Measurements from ENCODE around the gene NFKBIL1.
"Not testable (repeated sequence)": the region's sequence is repeated elsewhere in the genome, so short reads cannot be mapped to it uniquely, and the experiment has no call there.

- TF ChIP-seq, protein P1, sequence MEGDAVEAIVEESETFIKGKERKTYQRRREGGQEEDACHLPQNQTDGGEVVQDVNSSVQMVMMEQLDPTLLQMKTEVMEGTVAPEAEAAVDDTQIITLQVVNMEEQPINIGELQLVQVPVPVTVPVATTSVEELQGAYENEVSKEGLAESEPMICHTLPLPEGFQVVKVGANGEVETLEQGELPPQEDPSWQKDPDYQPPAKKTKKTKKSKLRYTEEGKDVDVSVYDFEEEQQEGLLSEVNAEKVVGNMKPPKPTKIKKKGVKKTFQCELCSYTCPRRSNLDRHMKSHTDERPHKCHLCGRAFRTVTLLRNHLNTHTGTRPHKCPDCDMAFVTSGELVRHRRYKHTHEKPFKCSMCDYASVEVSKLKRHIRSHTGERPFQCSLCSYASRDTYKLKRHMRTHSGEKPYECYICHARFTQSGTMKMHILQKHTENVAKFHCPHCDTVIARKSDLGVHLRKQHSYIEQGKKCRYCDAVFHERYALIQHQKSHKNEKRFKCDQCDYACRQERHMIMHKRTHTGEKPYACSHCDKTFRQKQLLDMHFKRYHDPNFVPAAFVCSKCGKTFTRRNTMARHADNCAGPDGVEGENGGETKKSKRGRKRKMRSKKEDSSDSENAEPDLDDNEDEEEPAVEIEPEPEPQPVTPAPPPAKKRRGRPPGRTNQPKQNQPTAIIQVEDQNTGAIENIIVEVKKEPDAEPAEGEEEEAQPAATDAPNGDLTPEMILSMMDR (IDR thresholded peaks at IDR 0.05) = not testable (repeated sequence)
- not testable (repeated sequence) for TF ChIP-seq ZFX (IDR thresholded peaks at IDR 0.05; ENCODE audit: borderline replicate concordance)
These were observed 47.8 kb upstream of the NFKBIL1 start for GRCh38 chr6:31499648-31500047.
